K562 (cell line): ENCODE measurements around the gene CYP24A1.

Source experiments
- CBFA2T3 ChIP-seq: fragments of 450-650 bp; IDR thresholded peaks from 2 replicates; pipeline ENCODE4 v1.6.1; 2017
- CBFB ChIP-seq: sonication (generic); formaldehyde crosslinking; IDR thresholded peaks from 2 replicates; pipeline ENCODE4 v1.4.0; 2020; ENCODE audit warnings: mild to moderate bottlenecking, missing genetic modification reagents
- CC2D1A ChIP-seq: fragments of 450-650 bp; IDR thresholded peaks from 2 replicates; pipeline ENCODE4 v1.6.1; 2017; ENCODE audit warnings: mild to moderate bottlenecking
- FOXK2 ChIP-seq, 2 experiments: fragments of 450-650 bp; IDR thresholded peaks in 1 of 2; conservative IDR thresholded peaks in 1 of 2; 2 replicates each; pipeline ENCODE4 v1.6.1; 2016; ENCODE audit warnings: low read depth in 2 of 2, mild to moderate bottlenecking in 1 of 2
- JUND ChIP-seq, 2 experiments: IDR thresholded peaks; 2 replicates in 1 of 2; 3 replicates in 1 of 2; pipeline ENCODE4 v1.6.1; 2011; ENCODE audit warnings: borderline replicate concordance in 2 of 2, low read depth in 2 of 2, low read length in 2 of 2, improper control_type of control experiment in 1 of 2, missing biosample characterization in 1 of 2, missing genetic modification characterization in 1 of 2, missing genetic modification reagents in 1 of 2
- KLF1 ChIP-seq: fragments of 450-650 bp; IDR thresholded peaks from 2 replicates; pipeline ENCODE4 v1.6.1; 2016; ENCODE audit warnings: missing genetic modification characterization, missing compliant biosample characterization
- NFXL1 ChIP-seq: fragments of 450-650 bp; formaldehyde crosslinking; IDR thresholded peaks from 2 replicates; pipeline ENCODE4 v1.4.0; 2021; ENCODE audit warnings: mild to moderate bottlenecking
- POLR2AphosphoS5 ChIP-seq: IDR thresholded peaks from 2 replicates; pipeline ENCODE4 v1.6.1; 2011; ENCODE audit warnings: mild to moderate bottlenecking, low read depth, low read length, moderate library complexity; ENCODE audit not compliant: control insufficient read depth, insufficient read depth
- YY1 ChIP-seq, 3 experiments: IDR thresholded peaks; 2 replicates each; pipeline ENCODE4 v1.6.1; 2011; ENCODE audit warnings: low read length in 2 of 3, mild to moderate bottlenecking in 2 of 3, moderate library complexity in 2 of 3, borderline replicate concordance in 1 of 3, control low read depth in 1 of 3, low read depth in 1 of 3; ENCODE audit not compliant: insufficient read depth in 3 of 3, insufficient replicate concordance in 2 of 3, control insufficient read depth in 1 of 3, insufficient read length in 1 of 3; ENCODE audit errors: extremely low read depth in 1 of 3
- ZNF324 ChIP-seq: fragments of 250-450 bp; sonication (Bioruptor Pico); IDR thresholded peaks from 2 replicates; pipeline ENCODE4 v1.4.0; 2020; ENCODE audit warnings: mild to moderate bottlenecking
- TF ChIP-seq, protein P1 (sequence below): sonication (generic); formaldehyde crosslinking; IDR thresholded peaks from 2 replicates; pipeline ENCODE4 v1.9.0; 2022; ENCODE audit warnings: mild to moderate bottlenecking, missing genetic modification reagents
- TF ChIP-seq, protein P2 (sequence below), 2 experiments: fragments of 450-650 bp; conservative IDR thresholded peaks; 2 replicates each; pipeline ENCODE4 v1.6.1; 2017; ENCODE audit warnings: mild to moderate bottlenecking in 2 of 2, moderate library complexity in 2 of 2
- TF ChIP-seq, protein P3 (sequence below): sonication (generic); formaldehyde crosslinking; IDR thresholded peaks from 2 replicates; pipeline ENCODE4 v1.9.0; 2022; ENCODE audit warnings: mild to moderate bottlenecking, missing genetic modification reagents
- TF ChIP-seq, protein P4 (sequence below): fragments of 250-450 bp; sonication (Bioruptor Pico); IDR thresholded peaks from 2 replicates; pipeline ENCODE4 v1.4.0; 2020

DNA sequence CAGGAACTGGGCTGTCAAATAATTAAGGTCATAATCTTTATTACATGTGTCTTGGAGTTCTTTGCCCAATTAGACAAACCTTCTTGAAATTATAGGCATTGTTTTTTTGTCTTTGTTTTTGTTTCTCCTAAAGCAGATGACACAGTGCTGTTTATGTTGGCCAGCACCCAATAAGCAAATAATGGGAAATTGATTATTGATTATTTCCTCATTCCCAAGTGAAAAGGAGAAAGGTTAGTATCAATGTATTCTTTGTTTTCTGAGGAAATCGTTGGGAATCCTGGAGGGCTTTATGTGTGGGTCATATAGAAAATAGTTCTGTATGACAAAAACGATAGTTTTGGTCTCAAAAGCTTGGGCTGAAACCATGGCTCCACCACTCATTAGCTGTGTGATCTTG lies 4.5 kb upstream of the CYP24A1 start:
- TF ChIP-seq, protein P1, sequence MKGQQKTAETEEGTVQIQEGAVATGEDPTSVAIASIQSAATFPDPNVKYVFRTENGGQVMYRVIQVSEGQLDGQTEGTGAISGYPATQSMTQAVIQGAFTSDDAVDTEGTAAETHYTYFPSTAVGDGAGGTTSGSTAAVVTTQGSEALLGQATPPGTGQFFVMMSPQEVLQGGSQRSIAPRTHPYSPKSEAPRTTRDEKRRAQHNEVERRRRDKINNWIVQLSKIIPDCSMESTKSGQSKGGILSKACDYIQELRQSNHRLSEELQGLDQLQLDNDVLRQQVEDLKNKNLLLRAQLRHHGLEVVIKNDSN, result no peak
- TF ChIP-seq CC2D1A, result no peak
- no peak for TF ChIP-seq JUND (IDR thresholded peaks at IDR 0.05; ENCODE audit: borderline replicate concordance, low read depth, low read length)
- TF ChIP-seq JUND (tag; IDR thresholded peaks at IDR 0.05; ENCODE audit: borderline replicate concordance, low read depth, low read length), result no peak
- TF ChIP-seq KLF1 (tag), result no peak
- TF ChIP-seq YY1 (IDR thresholded peaks at IDR 0.05; ENCODE audit: borderline replicate concordance in 1 of 3, control insufficient read depth in 1 of 3, extremely low read depth in 1 of 3, insufficient read depth in 3 of 3, insufficient read length in 1 of 3, insufficient replicate concordance in 2 of 3, low read depth in 1 of 3, low read length in 2 of 3), result no peak
- TF ChIP-seq, protein P2, sequence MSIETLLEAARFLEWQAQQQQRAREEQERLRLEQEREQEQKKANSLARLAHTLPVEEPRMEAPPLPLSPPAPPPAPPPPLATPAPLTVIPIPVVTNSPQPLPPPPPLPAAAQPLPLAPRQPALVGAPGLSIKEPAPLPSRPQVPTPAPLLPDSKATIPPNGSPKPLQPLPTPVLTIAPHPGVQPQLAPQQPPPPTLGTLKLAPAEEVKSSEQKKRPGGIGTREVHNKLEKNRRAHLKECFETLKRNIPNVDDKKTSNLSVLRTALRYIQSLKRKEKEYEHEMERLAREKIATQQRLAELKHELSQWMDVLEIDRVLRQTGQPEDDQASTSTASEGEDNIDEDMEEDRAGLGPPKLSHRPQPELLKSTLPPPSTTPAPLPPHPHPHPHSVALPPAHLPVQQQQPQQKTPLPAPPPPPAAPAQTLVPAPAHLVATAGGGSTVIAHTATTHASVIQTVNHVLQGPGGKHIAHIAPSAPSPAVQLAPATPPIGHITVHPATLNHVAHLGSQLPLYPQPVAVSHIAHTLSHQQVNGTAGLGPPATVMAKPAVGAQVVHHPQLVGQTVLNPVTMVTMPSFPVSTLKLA (conservative IDR thresholded peaks at IDR 0.05), result no peak
- no peak for TF ChIP-seq POLR2AphosphoS5
- no peak for TF ChIP-seq NFXL1 (CRISPR knock-in tag)
- TF ChIP-seq FOXK2 (conservative IDR thresholded peaks at IDR 0.05 in 1 of 2, IDR thresholded peaks at IDR 0.05 in 1 of 2; ENCODE audit: low read depth in 2 of 2), result no peak
- TF ChIP-seq, protein P3, sequence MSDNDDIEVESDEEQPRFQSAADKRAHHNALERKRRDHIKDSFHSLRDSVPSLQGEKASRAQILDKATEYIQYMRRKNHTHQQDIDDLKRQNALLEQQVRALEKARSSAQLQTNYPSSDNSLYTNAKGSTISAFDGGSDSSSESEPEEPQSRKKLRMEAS (CRISPR knock-in tag), result no peak
- no peak for TF ChIP-seq CBFB (CRISPR knock-in tag)
- TF ChIP-seq, protein P4, sequence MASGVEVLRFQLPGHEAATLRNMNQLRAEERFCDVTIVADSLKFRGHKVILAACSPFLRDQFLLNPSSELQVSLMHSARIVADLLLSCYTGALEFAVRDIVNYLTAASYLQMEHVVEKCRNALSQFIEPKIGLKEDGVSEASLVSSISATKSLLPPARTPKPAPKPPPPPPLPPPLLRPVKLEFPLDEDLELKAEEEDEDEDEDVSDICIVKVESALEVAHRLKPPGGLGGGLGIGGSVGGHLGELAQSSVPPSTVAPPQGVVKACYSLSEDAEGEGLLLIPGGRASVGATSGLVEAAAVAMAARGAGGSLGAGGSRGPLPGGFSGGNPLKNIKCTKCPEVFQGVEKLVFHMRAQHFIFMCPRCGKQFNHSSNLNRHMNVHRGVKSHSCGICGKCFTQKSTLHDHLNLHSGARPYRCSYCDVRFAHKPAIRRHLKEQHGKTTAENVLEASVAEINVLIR (CRISPR knock-in tag), result no peak
- TF ChIP-seq ZNF324, result no peak
- no peak for TF ChIP-seq CBFA2T3
